Activated CD4-positive, alpha-beta T cell treated with anti-CD3 and anti-CD28 coated beads, Interleukin-2, Interleukin-6, amounts not matched to agents 100 ng/mL and 50 ng/mL, durations not matched to agents 16 hours and 8 hours (primary cell): ENCODE results near the gene SLC30A10.
"Not testable (repeated sequence)": the region's sequence is repeated elsewhere in the genome, so short reads cannot be mapped to it uniquely, and the experiment has no call there.

Experiments
- DNase-seq: peaks from one replicate; pipeline ENCODE4 v3.0.0-alpha.2; 2020

Gene SLC30A10

DNA sequence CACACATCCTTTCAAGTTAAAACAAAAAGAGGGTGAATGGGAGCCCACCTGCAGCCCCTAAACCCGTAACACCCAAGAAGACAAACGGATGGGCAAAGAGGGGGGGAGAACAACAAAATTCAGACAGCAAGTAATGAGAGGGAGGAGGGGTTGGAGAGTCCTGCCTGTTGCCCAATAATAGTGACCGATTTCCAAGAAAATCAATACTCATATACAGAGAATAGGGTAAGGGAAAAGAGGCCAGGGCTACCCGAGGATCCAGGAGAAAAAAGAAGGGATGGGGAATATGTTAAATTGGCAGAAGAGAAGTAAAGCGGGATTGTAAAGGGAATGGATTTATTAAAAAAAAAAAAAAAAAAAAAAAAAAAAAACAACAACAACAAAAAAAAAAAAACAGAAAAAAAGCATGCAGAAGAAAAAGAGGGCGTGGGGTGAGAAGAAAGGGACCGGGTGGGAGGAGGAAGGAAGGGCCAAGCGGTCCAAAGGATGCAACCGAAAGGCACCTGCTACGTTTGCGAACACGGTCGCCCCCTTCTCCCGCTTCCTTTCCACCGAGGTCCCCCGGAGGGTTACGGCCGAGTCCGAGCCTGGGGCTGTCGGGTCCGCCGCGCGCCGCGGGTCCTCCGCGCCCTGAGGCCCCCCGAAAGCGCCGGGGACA, 930 bp downstream of the SLC30A10 start:
- no peak for DNase-seq

DNA sequence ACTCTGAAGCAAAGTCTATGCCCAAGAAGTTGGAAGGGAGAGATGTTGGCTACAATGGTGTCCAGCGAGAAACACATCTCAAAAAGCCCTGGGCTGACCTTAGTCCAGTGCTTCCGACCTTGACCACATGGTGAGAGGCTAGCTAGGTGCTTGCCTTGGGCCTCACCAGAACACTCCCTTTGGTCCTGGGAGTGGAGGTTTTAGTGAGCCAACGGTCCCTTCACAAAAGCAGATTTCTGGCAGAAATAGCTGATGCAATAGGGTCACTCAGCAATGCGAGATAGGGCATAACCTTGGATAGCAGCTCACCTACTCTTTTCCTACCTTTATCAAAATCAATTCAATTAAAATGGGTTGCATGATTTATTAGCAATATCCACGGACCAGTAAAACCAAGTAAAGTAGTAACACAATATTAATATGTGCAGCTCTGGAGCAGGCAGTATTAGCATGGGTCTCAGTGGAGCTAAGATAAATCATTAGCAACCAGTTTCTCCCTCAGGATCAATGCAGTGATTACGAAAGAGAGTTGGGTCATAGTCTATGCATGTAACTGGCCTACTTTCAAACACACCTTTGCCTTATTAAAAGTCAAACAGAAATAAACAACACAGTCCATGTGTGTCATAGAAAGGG, 1.9 kb downstream of the SLC30A10 start:
- no peak for DNase-seq

DNA sequence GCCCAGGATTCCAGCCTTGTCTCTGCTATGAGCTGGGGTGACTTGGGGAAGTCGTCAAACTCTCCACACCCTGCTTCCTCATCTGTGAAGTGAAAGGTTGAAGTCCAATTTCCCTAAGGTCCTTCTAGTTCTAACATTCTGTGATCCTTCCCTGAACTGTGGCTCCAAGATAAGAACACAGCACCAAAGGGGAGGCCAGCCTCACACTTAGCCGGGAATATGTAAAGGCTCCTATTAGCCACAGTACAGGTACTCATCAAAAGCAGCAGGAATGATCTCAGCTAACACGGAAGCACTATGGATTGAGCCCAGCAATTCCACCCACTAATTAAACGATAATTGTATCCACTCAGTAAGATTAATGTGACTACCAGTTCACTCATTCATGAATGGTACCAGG, 4.0 kb downstream of the SLC30A10 start:
- no peak for DNase-seq

DNA sequence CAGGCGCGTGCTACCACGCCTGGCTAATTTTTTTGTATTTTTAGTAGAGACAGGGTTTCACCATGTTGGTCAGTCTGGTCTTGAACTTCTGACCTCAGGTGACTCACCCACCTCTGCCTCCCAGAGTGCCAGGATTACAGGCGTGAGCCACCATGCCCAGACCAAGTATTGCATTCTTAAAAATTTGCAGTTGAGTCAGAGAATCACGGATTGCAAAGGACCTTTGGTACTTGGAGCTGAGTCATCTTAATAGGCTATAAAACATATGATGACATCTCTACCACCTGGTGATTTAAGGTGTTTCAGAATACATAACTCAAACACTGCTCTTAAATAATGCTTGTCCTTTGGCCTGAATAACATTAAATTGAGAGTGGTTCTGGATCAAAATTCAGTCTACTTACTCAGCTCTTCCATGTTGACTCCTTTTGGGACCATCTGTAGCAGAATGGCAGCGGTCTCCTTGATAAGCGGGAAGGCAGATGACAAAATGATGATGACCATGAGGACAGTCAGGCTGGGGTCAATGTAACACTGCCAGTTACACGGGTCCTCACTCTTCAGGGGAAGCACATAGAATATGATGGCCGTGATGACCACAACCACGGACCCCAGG, 10.4 kb downstream of the SLC30A10 start:
- DNase-seq: no peak

DNA sequence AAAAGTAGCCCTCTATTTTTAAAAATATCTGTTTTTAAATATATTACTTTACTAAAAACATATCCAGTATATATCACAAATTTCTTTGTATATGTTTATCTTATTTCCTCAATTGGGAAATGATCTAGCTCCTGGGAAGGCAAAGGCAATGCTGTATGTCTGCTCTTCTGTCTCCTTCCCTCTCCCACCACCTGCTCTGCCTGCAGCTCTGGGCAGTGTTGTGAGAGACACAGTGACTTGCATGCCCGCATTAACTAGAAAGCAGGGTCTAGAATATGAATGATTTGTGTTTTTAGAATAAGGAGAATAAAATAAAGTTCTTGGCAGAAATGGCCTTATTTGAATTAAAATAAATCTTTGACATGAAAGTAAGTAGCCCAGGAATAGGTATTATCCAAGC, 11.1 kb downstream of the SLC30A10 start:
- no peak for DNase-seq

DNA sequence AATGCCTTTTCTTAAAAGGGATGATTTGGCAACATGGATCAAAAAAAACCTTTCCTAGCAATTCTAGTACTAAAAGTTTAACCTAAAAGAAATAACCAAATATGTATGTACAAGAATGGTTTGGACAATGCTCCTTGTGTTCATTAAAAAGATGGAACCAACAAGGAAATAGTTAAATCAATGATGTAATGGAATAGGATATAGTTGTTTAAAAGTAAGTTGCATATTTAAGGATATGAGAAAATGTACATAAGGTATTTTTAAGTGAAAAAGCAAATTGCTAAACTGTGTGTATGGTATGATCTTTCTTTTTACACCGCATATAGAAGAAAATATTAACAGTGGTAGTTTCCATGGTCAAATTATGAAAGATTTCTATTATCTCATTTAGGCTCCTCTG, 12.1 kb downstream of the SLC30A10 start:
- DNase-seq: no peak

DNA sequence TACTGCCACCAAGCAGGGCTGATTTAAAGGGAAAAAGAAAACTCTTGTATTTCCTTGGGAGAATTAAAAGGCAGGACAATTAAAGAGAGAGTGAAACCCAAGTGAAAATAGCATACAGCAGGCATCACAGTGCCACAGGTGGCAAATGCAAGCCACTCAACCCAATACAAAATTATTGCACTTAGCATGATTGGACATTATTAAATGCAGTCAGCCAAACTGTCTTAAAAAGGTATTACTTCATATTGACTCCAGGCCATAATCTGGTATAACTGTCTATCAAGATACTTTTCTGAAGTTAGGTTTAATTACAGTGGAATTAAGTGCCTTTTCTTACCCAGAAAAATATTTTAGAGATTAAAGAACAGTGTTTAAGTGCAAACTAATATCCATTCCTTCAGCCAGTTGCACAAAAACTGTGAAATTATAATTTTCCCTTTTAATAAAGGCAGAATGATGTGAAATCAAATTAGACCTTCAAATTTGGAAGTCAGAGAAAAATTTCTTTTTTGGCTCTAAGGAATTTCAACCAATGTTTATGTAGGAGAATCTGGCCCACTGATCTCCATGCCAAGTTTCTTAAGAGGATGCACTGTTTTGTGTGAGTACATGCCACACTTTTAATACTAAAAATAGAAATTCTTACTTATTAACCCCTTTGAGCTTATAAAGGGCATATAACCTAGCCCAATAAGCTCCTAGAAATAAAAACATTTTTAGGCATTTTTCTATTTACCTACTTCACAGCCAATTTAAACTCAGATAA, 15.2 kb downstream of the SLC30A10 start:
- DNase-seq: no peak

DNA sequence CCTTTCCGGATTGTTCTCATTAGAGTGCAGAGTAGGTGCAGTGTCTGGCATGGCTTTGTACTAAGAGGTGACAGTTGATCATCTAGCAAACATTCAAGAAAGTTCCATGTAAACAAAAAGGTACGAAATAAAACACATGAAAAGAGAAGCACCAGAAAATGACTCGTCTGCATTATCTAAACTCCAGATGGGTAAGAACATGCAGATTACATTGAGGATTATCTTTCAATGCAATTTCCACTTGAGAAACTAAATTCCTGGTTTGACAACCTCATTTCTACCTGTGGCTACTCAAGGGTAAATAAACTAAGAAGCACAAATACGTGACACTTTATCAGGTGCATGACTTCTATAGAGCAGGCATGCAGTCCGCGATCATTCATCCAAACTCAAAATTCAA, 17.6 kb downstream of the SLC30A10 start:
- no peak for DNase-seq

DNA sequence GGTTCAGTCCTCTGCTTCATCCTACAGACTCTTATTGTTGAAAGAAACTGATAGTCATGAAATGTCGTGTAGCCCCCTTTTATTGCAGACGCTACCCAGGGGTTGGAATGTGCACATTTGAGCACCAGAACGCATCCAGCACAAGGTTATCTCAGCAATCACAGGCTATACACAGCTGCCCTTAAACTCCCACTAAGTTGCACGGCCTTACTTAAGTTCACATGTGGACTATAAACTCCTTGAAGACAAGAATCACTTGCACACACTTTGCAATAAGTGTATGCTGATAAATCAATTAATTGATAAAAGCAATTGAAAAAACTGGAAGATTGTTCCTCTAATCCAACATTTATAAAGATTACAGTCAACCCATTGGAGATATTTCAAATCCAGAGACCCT, 18.9 kb downstream of the SLC30A10 start:
- no peak for DNase-seq

DNA sequence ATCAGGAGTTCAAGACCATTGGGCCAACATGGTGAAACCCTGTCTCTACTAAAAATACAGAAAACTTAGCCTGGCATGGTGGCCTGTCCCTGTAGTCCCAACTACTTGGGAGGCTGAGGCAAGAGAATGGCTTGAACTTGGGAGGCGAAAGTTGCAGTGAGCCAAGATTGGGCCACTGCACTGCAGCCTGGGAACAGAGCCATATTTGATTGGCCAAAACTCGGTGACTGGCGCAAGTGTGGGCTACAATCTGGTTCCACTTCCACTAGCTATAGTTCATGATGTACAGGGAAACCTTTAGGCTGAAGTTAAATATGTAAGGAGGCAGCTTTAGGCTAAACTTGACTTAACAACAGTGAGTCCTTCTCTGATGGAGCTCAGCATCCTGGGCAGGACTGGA, 20.2 kb downstream of the SLC30A10 start:
- DNase-seq: no peak

DNA sequence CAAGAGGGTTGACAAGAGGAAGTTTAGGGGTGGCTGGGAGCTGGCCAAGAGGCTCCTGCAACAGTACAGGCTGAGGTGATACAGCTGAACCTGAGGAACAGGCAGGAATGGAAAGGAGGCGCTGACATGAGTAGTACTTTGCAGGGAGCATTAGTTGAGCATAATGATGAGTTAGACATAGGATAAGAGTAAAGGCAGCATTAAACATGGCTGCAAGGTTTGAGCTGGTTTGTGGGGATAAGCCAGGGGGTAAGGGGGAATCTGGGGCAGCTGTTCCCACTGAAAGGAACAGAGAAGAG, 20.6 kb downstream of the SLC30A10 start:
- DNase-seq: no peak

DNA sequence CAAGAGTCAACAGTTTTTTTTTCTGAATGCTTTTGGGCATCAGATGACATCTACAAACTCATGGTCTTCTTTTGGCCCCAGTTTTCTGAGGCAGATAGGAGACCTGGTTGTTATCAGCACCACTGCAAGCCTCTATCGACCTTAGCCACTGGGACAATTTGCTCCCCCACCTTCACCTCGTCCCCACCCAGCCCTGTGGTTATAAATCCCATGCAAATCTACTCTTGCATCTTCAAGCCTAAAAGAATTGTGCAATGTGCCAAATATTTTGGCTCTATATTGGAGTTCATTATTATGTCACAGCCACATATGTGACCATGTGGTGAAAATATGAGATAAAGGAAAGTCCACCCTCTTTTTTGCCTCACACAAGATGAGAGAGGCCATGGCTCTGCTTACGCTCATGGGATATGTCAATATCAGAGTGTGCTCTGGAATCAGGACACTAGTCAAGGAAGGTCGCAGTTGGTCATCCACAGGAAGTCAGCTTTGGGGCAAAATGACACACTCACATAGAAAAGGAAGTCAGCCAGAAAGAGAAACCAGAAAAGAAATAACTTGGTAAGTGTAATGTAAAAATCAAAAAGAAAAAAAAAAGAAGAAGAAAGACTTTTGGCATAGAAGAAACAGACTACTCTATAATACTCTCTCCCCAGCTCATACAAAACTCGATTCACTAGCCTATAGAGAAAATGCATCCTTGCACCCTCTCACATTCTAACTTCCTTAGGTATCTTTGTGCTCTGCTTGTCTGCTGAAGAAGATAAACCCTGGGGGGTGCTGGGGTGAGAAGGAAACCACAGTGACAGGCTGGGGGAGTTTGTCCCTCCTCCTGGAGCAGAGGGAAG, 21.2 kb downstream of the SLC30A10 start:
- no peak for DNase-seq

DNA sequence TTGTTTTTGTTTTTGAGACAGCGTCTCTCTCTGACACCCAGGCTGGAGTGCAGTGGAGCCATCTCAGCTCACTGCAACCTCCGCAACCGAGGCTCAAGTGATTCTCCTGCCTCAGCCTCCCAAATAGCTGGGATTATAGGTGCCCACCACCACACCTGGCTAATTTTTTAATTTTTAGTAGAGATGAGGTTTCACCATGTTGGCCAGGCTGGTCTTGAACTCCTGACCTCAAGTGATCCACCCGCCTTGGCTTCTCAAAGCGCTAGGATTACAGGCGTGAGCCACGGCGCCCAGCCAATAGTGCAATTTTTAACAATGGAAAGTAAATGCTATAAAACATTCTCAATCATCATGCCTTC, 21.8 kb downstream of the SLC30A10 start:
- DNase-seq: not testable (repeated sequence)

DNA sequence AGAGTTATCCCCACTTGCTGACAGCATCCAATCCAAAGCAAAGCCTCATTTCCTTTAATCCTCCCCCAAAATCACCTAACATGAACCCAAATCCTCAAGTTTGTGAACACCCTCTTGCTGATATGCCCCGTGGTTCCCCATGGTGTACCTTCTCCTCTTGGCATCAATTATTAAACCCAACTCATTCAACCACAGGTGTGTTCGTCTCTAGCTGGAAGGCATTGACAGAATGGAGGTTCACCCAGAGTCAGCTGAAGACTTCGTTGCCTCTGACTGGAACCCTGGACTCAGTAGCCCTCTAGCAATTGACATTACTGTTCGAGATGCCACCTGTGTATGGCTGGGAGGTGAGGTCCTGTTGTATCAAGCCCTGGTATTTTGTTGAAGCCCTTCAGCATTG, 22.8 kb downstream of the SLC30A10 start:
- no peak for DNase-seq

DNA sequence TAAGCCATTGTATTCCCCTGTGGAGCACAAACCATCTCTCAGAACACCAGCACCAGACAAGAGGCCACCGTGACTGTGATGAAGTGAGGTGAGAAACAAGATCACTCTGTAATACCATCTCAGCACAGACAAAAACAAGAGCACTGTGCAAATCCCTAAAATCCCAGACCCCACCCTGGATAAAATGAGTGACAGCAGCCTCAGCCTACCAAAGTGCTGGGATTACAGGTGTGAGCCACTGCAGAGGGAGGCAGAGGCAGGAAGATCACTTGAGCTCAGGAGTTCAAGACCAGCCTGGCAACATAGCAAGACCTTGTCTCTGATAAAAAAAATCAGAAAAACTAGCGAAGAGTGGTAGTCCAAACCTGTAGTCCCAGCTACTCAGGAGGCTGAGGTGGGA, 23.4 kb downstream of the SLC30A10 start:
- DNase-seq: no peak

DNA sequence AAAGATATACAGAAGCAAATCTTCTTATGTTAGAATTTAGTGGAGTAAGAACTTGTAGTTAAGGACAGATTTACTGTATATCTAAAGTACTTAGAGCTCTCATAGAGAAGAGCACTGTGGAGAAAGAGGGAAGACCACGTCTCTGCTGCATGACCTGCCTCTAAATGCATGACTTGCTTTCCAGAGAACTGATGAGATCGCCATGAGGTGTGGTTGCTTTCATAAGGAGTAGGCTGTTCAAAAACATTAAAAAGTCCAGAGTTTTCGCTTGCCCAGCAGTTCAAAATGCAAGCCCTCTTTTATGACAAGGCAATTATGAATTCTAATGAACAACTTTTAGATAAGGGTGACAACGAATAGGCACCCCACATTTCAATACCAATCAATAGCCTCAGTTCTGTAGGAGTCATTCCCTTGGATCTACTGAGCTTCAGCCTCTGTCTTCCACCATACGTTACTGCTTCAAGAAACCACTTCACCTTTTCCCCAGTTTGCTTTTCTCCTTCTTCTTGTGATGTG, 24.9 kb downstream of the SLC30A10 start:
- DNase-seq: no peak

DNA sequence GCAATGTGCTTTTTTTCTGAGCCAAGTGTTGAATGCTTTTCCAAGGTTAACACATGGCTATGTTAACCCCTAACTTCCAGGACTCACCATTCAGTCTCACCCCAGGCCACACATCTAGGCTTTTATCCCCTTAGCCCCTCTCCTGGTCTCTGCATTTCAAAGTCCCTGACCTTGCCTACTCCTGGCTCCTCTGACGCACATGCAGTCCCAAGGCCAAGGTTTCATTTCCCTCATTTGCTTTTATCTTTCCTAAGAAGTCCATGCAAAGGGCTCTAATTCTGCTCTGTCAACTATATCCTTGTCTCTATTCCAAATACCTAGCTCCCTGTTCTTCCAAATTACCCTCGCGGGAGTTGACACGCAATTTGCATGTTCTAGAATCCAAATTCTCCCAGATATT, 25.4 kb downstream of the SLC30A10 start:
- no peak for DNase-seq

DNA sequence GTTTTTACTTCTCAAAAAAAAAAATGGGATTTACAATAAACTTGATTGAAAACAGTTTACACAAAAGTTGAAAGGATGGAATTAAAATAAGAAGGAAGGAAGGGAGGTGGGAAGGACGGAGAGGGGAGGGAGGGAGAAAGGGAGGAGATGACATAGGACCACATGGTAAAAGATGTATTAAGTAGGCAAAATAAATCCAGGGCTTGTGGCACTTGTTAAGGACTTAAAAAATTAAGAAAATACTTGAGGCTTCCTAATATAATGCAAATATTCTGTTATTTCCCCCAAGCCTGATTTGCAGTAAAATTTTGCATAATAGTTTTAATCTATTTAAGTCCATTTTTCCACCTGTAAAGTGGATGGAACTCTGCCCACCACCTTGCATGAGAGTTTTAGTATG, 27.5 kb downstream of the SLC30A10 start:
- DNase-seq: no peak

DNA sequence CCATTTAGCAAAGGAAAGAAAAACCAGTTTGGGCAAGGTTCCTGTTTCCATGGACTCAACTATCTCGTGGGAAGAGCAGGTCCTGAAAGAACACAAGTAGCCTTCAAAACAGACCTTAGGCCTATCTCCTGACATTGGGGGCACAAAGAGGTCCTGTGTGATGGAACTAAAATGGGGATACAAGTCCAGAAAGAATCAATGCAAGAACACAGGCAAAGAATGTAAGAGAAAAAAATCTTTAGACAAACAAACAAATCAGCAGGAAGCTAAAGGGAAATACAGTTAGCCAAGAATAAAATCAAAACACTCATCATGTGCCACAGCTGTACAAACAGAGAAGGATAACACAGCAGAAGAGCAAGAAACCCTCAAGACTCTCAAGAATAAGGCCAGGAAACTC, 28.2 kb downstream of the SLC30A10 start:
- DNase-seq: no peak

DNA sequence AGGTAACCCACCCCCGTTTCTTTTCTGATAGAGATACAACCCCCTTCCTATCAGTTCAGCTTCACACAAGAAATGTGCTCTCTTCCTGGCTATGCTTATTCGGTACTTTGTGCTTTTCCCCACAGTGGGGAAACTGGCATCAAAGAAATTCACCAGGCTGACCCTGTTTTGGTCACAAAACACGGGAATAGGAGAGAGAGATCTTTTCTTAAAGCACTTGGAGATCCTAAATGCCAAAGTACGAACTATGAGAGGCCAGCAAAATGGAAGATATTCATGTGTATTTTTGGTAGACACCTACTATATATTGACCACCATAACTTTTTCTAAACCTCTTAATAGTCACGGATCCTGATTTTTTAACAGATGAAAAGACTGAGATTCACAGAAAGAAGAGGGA, 30.0 kb downstream of the SLC30A10 start:
- no peak for DNase-seq

DNA sequence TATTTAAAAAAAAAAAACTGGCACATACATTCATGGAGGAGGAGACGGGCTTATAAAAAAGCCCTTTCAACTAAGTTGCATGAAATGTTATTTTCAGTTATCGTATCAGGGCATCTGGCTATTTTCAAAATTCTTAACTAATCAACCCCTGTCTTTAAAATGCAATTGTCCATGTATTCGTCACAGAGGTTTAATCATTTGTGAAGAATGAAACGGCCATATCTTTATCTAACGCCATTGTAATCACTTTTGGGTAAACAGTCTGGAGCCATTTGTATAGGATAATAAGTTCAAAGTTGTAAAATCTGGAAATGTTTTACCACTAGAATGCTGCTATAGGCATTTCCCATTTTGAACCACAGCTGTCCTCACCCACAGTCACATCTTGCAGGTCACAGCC, 30.4 kb downstream of the SLC30A10 start:
- DNase-seq: no peak

DNA sequence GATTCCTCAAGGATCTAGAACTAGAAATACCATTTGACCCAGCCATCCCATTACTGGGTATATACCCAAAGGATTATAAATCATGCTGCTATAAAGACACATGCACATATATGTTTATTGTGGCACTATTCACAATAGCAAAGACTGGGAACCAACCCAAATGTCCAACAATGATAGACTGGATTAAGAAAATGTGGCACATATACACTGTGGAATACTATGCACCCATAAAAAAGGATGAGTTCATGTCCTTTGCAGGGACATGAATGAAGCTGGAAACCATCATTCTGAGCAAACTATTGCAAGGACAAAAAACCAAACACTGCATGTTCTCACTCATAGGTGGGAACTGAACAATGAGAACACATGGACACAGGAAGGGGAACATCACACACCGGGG, 36.1 kb downstream of the SLC30A10 start:
- not testable (repeated sequence) for DNase-seq

DNA sequence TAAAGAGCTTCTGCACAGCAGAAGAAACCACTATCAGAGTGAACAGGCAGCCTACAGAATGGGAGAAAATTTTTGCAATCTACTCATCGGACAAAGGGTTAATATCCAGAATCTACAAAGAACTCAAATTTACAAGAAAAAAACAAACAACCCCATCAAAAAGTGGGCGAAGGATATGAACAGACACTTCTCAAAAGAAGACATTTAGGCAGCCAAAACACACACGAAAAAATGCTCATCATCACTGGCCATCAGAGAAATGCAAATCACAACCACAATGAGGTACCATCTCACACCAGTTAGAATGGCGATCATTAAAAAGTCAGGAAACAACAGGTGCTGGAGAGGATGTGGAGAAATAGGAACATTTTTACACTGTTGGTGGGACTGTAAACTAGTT, 36.5 kb downstream of the SLC30A10 start:
- not testable (repeated sequence) for DNase-seq
